LHCN-M2 (cell line): ENCODE results near the gene SEMA4D. TPM values are rescaled to one million over a fixed set of nuclear protein-coding genes. Genes with fewer than 3 reads are reported as not detected.

ENCODE experiments used
- DNase-seq: peaks from one replicate; pipeline ENCODE4 v3.0.0-alpha.2; 2012; ENCODE audit warnings: low read depth
- total RNA-seq: library from RNA; depleted of rRNA; stranded (reverse); fragments of >200 nt; gene quantifications from 2 replicates; pipeline ENCODE4 v1.2.3, GENCODE V29; 2014

Gene SEMA4D
- total RNA-seq, 1 experiment from 2014 or later = 0.06 TPM

DNA sequence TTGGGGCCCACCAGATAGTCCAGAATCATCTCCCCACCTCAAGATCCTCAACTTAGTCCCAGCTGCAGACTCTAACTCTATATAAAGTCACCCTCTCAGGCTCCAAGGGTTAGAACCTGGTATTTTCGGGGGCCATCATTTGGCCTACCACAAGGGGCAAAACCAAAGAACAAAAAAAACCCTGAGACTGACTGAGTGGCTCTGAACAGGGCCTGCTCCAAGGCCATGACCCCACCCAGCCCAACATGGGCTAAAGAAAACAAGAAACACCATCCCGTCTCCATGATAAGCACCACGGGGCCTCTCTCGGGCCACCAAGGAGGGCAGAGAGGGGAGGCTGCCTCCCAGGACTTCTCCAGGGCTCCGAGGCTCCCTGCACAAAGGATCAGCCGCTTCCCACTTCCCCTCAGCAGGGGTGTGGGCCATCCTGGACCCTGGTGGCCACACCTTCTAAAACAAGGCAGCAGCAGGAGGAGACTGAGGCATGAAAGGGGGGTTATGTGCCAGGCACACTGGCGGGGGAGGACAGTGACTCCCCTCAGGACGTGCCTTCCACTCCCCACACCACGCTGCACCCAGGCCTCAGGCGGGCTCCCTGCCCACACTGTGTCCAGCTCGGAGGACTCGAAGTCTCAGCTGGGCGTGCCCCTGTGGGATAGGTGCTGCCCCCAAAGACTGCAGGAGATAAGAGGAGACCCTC, 51.5 kb downstream of the SEMA4D start:
- DNase-seq = no peak

DNA sequence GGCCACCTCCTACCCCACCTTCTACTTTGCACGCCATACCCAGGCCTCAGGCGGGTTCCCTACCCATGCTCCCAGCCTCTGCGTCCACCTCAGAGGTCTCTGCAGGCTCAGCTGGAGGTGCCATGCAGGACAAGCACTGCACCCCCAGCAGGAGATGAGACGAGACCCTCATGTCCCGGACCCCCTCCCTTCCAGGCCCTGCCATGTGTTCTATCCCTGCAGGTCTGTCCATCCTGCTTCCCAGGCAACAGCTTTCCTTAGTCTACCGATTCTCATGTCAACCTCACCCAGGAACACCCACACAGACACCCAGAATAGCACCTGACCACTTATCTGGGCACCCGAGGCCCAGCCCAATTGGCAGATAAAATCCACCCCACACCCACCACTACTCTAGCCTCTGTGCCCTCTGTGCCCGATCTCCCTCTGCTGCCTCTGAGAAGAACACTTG, 52.1 kb downstream of the SEMA4D start:
- DNase-seq = no peak

DNA sequence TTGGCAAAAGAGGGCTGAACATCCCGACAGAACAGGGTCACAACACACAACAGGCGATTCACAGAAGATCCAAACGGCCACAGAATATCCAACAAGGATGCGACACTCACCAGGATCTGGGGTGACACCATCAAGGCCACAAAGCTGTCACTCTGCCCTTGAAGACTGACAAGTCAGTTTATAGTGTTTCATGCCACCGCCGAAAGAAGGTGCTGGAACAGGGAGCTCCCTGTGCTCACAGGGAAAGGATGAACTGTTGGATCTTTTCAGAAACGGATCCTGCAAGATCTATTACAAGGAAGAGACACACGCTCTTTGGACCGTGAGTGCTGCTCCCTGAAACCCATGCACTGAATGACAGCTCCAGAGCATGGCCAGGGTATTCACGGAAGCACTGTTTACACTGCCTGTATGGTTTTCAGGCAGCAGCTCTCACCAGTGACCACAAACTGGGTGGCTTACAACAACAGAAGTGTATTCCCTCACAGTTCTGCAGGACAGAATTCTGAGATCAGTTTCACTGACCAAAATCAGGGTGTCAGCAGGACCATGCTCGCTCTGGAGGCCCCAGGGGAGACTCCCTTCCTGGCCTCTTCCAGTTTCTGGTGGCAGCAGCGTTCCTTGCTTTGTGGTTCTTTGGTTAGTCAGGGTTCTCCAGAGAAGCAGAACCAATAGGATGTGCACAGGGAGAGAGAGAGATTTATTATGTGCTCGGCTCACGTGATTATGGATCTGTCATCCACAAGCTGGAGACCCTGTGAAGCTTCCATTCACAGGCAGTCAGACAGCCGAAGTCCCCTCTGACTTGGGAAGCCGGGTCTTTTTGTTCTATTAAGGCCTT, 52.8 kb downstream of the SEMA4D start:
- DNase-seq = no peak

DNA sequence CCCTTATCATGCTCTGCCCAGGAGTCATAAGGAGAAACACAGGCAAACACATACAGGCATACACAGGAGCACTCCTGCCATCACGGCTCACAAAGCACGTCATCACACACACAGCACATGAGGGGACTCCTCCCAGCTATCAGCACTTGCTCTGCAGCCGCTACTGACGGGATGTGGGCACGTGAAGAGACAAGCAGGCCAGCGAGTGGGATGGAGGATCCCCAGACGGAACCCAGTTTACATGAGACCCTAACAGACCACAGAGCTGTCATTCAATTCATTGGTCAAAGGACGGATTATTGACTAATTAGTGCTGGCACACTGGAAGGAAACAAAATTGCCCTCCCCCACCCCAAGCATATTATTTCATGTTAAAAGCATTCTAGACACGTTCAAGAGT, 53.6 kb downstream of the SEMA4D start:
- DNase-seq = no peak

DNA sequence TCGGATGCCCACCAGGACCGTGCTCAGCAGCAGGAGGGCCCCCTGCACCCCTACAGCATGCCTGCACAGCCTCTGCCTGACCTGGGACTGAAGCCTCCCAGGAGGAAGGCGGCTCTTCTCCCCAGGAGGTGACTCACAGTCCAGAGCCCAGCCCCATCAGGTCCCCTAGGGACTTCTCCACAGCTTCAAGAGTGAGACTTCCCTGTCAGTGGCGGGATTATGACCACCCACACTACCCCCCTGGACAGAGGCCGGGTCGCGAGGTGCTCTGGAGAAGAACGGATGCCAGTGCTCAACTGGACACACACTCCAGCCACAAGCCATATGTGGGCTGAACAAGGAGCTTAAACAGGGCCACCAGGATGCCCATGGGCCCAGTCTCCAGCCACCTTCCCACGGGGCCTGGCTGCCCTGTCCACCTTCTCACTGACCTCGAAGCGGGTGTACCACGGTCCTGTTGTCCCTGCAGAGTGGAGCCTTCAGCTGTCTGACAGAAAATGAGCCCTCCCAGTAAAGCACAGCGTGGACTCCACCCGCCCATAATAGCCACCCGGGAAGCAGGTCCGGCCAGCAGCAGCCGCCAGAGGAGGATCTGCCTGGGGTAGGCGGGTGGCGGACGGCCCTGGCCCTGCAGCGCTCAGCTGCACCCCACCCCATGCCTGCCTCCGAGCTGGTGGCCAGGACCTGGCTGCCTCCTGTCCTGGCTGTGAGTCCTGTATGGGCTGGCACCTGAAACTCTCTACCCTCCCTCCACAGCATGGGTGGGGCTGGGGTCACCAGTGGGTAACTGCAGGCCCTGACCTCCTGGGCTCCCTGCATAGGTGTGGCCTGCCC, 54.7 kb downstream of the SEMA4D start:
- no peak for DNase-seq

DNA sequence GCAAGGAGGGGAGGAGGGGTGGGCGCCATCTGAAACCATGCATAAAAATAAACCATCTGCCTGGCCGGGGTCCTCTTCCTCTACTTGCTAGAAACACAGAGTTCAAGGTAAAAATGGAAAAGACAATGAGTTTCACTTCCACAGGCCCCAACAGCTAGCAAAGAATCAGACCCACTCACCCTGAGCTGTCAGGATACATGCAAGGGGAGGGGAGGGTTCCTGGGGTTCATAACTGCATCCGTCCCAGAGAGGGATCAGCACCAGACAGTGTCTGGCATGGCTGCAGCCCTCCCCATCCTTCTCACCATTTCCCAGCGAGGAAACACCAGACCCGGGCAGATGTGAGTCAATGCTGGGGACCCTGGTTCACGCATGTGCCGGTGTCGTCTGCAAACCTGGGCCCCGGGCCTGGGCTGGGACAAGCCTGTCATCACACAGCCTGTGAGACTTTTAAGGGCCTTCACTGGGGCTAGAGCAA, 55.4 kb downstream of the SEMA4D start:
- DNase-seq = no peak

DNA sequence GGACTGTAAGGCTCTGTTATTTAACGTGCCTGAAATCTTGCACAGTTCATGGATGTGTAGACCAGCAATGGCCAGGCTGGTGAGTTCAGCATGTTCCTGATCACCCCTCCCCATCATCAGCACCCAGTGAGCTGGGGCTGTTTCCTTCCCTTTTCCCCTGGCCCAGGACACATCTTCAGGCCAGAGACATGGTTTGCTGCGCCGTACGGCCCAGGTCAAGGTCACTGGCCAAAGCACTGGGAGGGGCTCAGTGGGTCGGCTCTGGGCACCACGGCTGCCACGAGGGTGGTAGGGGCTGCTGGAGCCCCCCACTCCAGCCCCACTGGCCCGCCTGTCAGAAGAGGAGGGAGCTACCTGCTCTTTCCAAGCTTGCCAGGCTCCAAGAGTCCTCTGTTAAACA, 55.9 kb downstream of the SEMA4D start:
- no peak for DNase-seq

DNA sequence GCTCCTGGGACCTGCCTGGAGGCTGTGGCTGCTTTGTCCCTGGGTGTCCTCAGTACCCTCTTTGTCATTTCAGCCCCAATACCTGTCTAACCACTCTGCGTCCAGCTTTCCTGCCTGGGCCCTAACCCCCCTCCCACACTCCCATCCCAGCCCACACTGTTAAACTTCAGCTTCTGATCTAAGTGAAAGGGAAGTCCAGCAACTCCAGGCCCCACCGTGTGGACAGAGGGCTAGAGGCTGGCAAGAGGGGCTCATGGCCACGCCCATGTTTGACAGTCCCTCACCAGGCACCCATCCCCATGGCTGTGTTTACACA, 56.3 kb downstream of the SEMA4D start:
- no peak for DNase-seq

DNA sequence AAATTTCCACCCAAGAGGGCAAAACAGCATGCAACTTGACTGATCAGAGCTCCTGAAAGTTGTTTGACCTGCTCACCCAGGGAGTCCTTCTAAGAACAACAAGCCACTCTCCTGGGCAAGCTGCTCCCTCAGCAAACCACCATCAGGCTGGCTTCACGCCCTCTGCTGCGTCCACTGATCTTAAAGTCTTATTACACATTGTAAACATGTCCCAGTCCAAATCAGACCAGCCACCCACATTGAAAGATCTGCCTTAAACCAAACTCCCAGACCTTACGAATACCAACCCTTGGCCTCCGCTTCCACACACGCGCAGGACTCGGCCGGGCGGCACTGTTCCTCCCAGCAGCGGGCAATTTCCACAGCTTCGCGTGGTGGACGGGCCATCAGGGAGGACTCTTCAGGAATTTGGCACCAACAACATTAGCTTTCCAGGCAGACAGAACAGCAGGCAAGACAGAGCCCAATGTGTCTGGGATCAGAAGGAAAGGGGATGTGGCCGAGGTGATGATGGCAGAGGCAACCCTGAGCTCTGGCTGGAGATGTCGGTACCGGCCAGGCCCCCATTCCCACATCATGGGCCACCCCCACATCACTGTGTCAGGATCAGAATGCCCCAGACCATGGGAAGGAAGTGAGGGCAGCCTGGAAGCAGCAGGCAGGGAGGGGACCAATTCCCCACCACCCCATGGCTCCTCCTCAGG, 56.8 kb downstream of the SEMA4D start:
- DNase-seq = no peak

DNA sequence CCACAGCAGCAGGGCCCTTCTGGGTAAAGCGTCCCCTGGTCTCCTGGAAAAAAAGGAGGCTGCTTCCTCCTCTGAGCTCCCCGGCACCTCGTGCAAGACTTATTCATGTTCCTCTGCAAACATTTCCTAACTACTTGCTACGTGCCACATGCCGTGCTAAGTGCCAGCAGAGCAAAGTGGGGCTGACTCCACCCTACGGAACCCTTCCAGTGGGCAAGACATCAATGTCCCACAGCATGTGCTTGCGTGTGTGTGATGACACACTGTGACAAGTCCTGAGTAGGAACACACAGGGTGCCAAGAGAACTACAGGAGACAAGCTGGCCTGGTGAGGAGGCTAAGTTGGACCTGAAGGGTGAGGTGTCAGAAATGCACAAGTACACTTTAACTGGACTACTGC, 57.4 kb downstream of the SEMA4D start:
- DNase-seq = no peak

DNA sequence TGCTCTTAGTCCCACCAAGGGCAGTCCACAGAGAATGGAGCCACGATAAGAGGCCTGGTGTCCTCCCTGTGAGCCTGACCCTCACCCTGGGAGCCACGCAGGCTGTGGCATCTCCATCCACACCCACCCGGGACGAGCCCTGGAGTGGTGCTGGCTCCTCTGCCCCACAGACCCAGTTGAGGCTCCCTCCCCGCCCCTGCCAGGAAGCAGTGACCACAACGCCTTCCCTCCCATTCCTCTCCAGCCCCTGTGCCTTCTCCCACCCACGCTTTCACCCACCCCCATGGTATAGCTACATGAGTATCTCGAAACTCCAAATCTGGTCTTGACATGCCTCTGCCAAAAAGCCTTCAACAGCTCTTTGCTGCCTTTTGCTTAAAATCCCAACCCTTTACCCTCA, 57.9 kb downstream of the SEMA4D start:
- DNase-seq = no peak

DNA sequence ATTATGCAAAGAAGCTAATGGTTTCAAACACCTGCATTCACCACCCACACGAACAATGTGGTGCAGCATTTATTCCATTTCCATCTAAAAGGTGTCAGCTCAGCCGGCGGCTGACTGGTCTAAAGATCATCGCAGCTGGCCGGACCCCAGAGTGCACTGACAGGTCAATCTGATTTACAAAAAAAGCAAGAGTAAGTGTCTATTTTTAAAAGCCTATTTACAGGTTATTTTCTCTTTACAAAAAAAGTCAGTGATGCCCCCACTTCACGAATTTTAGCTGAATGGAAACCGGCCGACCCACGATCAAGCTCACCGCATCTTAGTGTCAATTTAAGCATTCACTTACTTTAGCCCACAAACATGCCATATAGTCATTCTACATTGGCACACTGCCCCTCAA, 58.3 kb downstream of the SEMA4D start:
- DNase-seq = no peak

DNA sequence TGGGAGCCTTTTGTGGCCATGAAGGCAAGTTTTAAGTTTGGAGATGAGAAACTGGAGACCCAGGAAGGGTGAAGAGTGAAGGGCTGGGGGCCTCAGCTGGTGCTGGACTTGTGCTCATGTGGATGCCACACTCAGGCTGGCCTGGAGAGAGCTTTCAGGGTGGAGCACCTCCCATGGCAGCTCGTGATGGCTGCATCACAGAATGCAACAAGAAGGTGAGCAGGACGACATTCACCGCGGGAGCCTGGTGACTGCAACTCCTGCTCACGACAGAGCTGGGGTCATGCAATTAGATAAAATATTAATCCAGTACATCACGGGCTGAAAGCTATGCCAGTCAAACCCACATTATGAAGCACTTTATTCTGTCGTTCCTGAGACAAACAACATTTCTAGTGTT, 59.7 kb downstream of the SEMA4D start:
- DNase-seq = no peak

DNA sequence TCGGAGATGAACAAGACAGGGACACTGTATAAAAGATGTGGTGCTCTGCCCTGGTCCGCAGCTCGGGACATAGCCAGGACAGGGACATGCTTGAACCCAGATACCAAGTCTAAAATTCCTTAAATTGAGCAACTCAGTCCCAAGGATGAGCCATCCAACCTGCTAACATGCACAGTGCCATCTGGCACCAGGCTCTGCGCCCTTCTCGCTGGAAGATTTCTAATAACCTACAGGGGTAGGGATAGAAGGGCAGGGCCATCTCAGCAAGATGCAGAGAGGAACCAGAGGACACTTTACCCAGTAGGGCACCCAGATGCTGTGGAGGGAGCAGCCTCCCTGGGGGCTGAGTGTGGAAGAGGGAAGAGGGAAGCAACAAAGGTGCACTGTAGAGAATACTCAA, 60.1 kb downstream of the SEMA4D start:
- DNase-seq = no peak

DNA sequence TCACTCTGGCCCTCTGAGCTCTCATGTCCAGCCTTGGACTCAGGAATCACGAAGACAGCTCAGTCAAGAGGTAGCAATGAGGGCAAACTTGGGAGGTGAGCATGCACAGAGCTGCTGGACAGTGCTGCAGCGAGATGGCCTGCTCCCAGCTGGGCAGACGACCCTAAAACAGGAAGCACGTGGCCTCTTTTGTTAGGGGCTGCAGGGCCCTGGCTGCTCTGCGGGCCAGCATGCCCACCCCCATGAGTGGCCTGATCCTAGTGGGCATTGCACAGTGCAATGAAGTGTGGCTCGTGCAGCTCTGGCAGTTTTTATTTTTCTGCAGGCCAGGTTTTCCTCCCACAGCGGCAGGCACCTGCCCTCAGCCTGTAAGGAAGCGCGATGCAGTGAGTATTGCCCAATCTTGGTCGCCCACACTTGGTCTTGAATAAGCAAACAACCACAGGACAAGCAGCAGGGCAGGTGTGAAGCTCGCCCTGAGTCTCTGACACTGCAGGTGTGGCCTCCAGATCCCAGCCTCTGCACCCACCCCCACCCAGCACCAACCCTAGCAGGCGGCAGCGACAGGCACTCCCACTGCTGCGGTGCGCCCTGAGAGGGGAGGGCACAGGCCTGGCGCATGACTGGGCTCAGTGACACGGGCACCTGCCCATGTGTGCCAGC, 60.8 kb downstream of the SEMA4D start:
- DNase-seq = no peak

DNA sequence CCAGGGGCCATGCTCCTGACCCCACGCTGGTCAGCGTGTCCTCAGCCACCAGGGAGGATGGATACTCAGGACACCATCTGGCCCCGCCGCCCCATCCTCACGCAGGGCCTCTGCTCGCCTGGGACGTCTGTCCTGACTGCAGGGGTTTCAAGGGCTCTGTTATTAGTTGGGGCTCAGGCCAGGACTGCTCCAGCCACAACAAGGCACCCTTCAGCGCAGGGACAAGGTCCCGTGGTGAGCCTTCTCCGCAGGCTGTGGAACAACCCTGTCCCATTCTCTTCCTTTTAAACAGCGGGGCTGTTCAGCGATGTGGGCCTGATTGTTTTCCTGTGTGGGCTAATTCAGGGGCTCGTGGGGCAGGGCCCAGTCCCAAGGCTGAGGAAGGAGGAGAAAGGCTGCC, 61.6 kb downstream of the SEMA4D start:
- no peak for DNase-seq

DNA sequence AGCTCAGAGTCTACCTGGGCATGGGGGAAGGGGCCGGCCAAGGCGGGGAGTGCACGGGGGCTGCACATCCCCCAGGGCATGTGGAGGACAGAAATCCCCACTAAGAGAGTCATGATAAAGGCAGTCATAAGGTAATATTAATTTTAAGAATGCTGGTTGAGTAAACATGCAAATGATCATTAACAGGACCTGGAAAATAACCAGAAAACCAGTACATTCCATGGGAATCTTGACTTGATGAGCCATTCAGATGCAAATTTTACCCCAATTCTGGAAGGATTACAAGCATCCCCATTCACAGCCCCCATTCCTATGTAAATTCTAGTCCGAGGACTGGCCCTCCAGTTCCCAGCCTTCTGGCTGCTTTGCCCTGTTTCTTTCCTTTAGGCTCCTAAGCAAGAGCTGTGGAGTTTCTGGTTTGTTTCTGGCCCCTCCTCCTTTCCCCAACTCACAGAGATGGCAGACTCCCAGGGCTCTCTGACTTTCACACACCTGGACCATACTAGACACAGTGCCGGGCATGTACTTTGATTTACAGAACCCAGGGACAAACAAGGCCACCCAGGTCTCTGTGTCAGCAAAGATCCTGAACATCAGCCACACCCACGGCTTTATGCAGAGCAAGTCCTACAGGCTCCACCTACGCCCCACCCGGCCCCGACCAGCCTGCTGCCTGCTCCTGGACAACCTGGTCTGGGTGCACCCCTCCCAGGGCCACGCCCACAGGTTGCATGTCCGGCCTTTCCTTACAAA, 62.7 kb downstream of the SEMA4D start:
- DNase-seq = no peak

DNA sequence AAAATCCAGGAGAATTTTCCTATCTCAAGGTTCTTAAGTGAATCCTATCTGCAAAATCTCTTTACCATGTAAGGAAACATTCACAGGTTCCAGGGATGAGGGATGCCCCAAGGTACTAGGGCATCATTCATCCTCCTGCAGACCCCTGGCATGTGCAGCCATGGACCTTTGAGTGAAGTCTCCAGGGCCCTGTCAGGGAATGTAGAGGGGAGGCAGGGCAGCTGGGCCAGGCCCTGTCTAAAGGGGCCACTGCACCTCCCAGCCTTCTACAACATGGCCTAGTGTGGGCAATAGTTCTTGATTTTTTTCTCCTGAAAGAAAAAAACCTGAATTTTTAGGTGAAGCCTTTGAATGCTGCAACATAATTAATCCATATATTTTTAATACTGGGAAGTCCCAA, 63.3 kb downstream of the SEMA4D start:
- no peak for DNase-seq

DNA sequence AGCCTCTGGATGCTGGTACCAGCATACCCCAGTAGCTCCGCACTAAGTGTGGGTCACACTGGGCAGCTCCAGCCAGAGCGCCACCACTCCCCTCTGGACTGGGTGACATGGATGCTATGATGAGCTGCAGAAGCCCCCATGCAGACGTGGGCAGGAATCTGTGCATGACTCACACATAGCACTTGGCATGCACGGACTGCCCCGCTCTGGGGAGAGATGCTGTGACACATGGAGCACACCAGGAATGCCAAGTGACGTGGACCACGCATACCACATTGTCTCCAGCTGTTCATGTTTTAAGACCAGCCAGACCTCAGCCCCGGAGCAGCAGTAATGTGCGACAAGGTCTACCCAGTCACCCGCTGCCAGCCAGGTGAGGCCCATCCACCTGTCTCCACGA, 64.1 kb downstream of the SEMA4D start:
- peak; percentile 17 for DNase-seq

DNA sequence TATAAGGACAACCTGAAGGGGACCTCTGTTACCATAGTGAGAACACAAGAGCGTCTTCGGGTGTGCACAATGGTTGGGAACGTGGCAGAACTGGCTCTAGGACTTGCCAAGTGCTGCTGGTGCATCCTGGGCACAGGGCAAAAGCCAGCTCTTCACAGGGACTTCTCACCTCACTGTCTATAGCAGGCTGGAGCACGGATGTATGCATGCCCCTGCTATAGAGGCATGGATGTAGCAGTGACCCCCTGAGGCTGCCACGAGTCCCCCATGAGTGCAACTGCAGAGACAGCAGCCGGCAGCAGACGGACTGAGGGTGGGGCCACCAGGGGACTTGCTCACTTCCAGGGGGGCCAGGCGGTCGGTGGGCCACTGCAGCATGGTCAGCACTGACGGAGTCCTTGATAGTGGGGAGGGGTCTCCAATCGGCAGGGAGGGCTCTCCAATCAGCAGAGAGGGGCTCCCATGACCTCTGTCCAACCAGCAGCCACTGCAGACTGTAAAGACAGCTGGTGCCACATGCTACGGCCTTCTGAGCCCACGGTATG, 64.9 kb downstream of the SEMA4D start:
- DNase-seq = no peak
